GM18858 (cell line): ENCODE data around the gene SDCCAG8.

Source experiments
- ATAC-seq: cut with Tn5 transposase; IDR thresholded peaks from one replicate; pipeline ENCODE4 v1.9.1; 2021; ENCODE audit not compliant: unreplicated experiment

Gene SDCCAG8

GRCh38 chr1:243482141-243483022, 226.5 kb downstream of the SDCCAG8 start:
- no peak for ATAC-seq

DNA sequence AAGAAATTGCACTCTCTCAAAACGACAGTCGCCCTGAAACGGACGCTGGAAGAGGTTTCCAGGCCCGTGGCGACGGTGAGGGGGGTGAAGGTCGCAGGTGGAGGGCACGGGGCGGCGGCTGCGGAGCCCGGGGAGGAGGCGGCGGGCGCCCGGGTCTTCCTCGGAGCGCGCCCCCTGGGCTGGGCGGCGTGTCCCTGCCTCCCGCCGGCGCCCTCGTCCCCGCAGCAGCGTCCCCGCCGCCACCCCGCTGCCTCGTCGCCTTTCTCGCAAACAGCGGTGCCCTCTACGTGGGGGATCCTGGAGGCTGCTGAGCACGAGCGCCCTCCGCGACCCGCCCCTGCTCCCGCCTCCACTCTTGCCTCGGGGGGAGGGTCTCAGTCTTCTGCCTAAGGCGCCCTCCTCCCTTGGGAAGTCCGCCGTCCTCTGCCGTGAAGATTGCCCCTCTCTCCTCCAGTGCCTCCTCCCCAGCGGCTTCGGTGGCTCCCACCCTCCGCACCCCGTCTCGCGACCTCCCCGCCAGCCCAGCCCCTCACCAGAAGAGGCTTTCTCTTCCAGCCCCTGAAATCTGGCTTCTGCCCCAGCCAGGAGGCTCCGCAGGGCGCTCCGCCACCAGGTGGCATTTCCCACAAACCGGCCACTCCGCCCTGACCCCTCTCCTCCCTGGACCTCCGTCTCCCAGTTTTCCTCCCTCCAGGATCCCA, 227.4 kb downstream of the SDCCAG8 start:
- no peak for ATAC-seq

DNA sequence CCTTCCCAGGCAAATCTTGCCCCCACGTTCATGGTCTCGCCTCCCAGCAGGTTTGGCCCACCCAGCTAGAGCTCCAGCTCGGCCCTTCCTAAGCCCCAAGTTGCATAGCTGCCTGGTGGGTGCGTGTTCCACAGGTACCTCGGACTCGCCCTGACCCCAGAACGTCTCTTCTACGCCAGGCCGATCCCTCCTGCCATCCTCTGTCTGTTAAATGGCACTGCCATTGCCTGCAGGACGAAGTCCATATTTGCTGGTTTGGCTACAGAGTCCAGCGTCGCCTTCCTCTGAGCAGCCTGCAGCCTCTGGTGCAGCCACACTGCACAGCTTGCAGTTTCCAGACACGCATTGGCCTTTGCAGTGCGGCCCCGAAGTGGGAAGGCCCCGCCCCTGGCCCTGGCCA, 228.1 kb downstream of the SDCCAG8 start:
- ATAC-seq = no peak

GRCh38 chr1:243487036-243487648, 231.3 kb downstream of the SDCCAG8 start:
- ATAC-seq = no peak

DNA sequence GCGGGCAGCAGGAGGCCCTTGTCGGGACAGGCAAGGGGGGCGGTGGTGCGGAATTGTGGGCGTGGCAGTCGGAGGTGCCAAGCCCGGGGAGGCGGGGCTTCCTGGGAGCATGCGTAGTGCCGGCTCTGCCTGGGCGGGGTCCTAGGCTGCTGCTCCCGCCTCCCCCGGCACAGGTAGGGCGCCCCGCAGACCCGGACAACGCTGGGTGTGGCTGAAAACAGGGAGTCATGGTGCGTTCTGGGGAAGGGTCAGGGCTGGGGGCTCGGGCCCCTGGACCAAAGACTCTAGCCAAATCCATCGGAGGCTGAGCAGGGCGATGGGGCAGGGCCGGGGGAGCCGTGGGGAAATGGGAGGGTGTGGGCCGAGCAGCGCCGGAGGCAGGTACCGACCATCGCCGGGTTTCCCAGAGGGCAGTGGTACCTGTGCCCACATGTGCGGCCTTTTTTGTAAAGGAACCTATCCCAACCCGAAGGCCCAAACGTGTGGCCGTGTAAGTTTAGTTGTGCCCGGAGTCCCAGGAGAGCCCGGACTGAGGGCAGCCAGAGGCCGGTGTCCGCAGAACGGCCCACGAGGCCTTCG, 231.9 kb downstream of the SDCCAG8 start:
- no peak for ATAC-seq

DNA sequence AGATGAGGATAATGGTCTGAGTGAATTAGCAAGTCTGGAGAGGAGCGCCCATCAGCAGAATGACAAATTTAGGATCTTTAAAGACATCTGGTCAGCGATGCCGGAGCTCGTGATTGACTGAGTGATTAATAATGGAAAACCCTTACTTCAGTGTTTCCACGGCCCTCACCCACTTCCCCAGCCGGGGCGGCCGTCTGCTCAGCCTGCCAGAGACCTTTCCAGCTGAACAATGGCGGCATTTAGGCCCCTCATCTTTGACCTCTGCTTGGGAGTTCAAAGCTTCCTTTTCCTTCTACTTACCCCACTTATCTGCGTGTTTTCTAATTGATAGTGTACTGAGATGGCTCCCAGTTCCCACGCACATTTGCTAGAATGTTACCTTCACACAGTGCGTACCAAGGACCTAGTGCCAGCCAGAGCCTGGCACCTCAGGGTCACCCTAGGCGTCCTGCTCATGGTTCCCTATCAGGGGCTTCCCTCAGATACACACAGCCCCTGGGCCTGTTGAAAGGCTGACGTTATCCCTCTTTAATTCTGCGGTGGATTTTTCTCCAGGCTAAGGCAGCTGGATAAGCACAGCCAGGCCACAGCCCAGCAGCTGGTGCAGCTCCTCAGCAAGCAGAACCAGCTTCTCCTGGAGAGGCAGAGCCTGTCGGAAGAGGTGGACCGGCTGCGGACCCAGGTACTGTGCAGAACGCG, 232.8 kb downstream of the SDCCAG8 start:
- ATAC-seq = no peak

DNA sequence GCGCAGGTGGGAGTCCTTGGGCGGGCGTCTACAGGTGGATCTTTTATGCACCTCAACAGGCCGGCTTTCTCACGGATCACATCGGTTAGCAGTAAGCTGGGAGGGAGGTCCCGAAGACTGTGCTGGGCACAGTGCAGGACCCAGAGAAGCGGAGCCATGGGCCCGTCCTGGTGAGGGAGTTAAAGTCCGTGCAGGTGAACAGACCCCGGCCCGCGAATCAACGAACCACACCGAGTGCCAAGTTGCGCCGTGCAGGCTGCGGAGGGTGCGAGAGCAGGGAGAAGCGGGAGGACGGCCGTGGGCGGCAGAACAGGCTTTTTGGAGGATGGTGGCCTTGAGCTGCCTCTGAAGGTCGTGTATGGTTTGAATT, 233.3 kb downstream of the SDCCAG8 start:
- no peak for ATAC-seq

- no peak for ATAC-seq
Observed at GRCh38 chr1:243489681-243490546, 234.1 kb downstream of the SDCCAG8 start.

DNA sequence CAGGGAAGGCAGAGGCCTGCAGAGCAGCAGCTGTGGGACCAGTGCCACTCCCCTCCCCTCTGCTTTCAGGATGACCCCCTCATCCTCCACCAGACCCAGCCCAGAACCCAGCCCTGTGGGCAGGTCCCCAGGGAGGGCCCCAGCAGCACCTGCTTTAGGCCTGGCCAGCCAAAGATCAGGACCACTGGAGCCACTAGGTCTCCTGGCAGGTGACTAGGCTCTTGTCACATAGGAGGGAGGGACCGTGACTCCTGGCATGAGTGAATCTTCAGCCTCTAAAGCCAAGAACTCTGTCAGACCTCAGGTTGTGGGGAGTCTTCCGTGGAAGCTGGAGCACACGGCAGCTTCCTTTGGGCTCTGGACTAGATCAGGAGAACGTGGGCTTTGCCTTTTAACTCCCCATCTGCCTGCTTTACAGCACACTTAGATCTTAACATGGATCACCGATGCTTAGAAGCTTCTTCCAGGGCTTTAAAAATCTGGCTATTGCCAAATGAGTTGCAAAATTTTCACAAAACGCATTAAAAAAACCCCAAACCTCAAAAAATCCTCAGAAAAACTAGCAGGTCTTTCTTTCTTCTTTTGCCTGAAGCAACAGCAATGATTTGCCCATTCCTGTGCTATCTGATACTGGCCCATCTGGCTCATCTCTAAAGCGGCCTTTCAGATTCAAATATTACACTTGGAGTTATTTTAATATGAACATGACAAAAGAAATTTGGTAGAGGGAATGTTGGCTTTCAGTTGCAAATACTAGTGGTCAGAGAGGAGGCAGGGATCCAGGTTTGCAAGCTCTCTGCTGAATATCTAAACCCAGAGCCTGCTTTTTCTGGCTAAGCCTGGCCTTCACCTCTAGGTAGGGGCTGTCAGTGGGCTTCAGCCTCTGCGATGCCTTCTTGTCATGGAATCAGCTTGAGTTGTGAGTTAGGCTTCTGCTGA, 235.2 kb downstream of the SDCCAG8 start:
- ATAC-seq = no peak

DNA sequence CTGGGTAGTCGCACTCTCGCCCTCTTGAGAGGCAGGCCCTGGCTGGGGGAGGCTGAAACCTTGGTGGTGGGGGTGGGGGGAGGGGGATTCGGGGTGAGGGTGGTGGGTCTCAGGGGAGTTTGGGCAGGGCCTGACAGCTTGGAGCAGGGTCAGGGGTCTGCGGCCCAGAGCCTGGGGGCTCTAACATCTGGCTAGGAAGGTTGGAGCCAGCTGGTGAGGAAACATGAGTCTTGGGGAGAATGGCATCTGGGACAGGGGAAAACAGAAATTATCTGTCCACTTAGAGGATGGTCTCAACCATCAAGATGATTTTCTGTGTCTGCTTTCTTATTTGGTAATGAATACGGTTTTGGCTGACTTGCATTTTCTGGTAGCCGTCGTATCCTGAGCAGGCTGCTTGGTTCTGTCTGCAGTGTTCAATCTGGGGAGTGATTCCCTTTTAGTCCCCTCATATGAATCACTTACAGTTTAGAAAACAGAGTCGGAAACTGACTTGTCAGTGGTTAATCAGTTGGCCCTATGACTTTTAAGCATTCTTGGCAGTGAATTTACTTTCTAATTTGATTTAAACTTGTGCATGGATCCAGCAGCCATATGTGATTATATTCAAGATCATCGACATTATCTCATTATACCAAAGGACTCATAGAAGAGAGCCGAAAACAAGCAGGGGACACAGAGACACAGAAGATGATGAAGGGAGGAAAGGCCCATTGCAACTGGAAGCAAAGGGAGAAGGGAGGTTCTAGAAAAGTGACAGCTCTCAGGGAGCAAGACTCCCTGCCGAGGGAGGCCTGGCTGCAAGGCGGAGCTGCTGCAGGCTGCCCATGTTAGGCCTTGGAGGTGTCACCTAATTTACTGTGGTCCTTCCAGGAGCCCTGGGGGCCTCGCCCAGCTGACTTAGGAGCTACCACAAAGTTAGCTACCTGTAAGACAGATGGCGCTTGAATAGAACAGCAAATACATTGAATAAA, 237.6 kb downstream of the SDCCAG8 start:
- no peak for ATAC-seq

DNA sequence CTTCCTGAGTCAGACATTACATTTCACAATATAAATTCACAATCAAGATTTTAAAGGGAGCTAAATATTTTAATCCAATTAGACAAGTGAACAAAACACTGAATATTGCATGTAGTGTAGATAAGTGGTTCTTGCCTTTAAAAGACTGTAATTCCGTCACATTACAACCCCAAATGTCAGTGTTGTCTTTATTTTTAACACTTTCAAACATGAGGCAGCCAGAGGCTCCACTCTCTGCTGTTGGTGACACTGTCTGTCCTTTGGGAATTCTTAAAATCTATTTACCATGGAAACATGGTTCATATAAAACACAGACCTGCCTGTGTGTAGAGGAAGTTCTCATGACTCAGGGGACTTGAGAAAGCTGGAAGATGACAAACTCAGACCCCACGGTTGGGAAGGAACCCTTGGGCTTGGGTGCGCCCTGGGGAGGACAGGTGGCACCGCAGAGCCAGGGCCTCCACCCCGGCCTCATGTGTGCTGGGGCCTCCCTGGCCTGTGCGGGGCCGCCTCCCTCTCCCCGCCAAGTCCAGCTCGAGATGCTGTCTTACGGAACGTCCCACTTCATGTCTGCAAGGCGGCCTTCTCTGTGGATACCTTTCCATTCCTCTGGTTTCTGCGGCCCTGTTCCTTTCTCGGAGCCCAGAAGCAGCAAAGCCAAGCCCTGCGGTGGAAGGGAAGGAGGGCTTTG, 239.0 kb downstream of the SDCCAG8 start:
- ATAC-seq = no peak

- ATAC-seq = no peak
Observed at GRCh38 chr1:243495442-243496186, 239.8 kb downstream of the SDCCAG8 start.

GRCh38 chr1:243496187-243496646, 240.4 kb downstream of the SDCCAG8 start:
- no peak for ATAC-seq

- no peak for ATAC-seq
Observed at GRCh38 chr1:243496806-243497205, 241.0 kb downstream of the SDCCAG8 start.

GRCh38 chr1:243497939-243498681, 242.3 kb downstream of the SDCCAG8 start:
- no peak for ATAC-seq

DNA sequence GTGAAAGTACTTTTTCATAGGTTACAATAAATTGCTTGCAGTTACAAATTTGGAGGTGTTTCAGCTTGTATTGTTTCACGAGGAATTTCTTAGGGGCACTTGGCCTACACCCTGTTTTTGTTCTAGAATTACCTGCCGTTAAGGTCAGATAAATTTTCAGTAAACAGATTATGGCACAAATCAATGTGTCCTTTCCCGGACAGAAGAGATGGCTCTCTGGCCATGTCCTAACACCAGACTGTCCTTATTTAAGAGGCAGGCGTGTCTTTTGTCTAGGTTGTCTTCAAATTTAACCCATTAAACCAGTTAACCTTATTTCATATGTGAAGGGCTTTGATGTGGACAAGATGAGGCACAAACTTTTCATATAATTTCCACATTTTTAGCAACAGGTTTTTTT, 243.4 kb downstream of the SDCCAG8 start:
- no peak for ATAC-seq
